Activated T-cell treated with anti-CD3 and anti-CD28 coated beads, Interleukin-2, amount 50 U/mL, for 48 hours (primary cell): ENCODE results near the gene TRABD2B.
A peak's percentile ranks its signal among the peaks of the same experiment; 100 is the strongest.

Experiments used
- DNase-seq, 2 experiments: peaks; one replicate each; pipeline ENCODE4 v3.0.0-alpha.2; 2020

TRABD2B gene

GRCh38 chr1:47997289-47998200, at the start of gene TRABD2B:
TRABD2B (minus strand) TSS chr1:47997385.
- DNase-seq = peak; percentile 81 to 82

GRCh38 chr1:48044311-48044710, 47.1 kb upstream of the TRABD2B start:
- DNase-seq = no peak

GRCh38 chr1:48043622-48044021, 46.4 kb upstream of the TRABD2B start:
- DNase-seq = no peak

GRCh38 chr1:48040154-48040553, 43.0 kb upstream of the TRABD2B start:
- DNase-seq = no peak

- no peak for DNase-seq
Measured at GRCh38 chr1:48039088-48040054, 42.2 kb upstream of the TRABD2B start.

- DNase-seq = no peak
Measured at GRCh38 chr1:48038270-48038767, 41.1 kb upstream of the TRABD2B start.

GRCh38 chr1:48036710-48037355, 39.6 kb upstream of the TRABD2B start:
- DNase-seq = no peak

- DNase-seq = no peak
Measured at GRCh38 chr1:48035371-48036141, 38.4 kb upstream of the TRABD2B start.

GRCh38 chr1:48033495-48034045, 36.4 kb upstream of the TRABD2B start:
- DNase-seq = no peak

- no peak for DNase-seq
Measured at GRCh38 chr1:48031676-48032075, 34.5 kb upstream of the TRABD2B start.

- DNase-seq = no peak
Measured at GRCh38 chr1:48030696-48031365, 33.6 kb upstream of the TRABD2B start.

- DNase-seq = no peak
Measured at GRCh38 chr1:48030211-48030610, 33.0 kb upstream of the TRABD2B start.

- no peak for DNase-seq
Measured at GRCh38 chr1:48028218-48029069, 31.3 kb upstream of the TRABD2B start.

- no peak for DNase-seq
Measured at GRCh38 chr1:48027533-48027835, 30.3 kb upstream of the TRABD2B start.

GRCh38 chr1:48026701-48027532, 29.7 kb upstream of the TRABD2B start:
- no peak for DNase-seq

- no peak for DNase-seq
Measured at GRCh38 chr1:48026275-48026674, 29.1 kb upstream of the TRABD2B start.

- DNase-seq = no peak
Measured at GRCh38 chr1:48025076-48025475, 27.9 kb upstream of the TRABD2B start.

GRCh38 chr1:48023488-48023887, 26.3 kb upstream of the TRABD2B start:
- no peak for DNase-seq

GRCh38 chr1:48022306-48022705, 25.1 kb upstream of the TRABD2B start:
- DNase-seq = no peak
